H1 (cell line): ENCODE measurements around the gene PDE4B. TPM values are rescaled to one million over a fixed set of nuclear protein-coding genes. Genes with fewer than 3 reads are reported as not detected.

Source experiments
- CTCF ChIA-PET: fragments of 300-600 bp; sonication (Branson Sonifier 250); formaldehyde crosslinking; loops from one replicate; lab custom pipeline; 2021; ENCODE audit not compliant: partially characterized antibody; lab: Charles Lee
- POLR2A ChIA-PET: fragments of 300-600 bp; sonication (Branson Sonifier 250); formaldehyde crosslinking; loops from one replicate; lab custom pipeline; 2021; ENCODE audit warnings: inconsistent platforms; ENCODE audit not compliant: partially characterized antibody; lab: Charles Lee
- DNase-seq, 2 experiments: peaks; one replicate each; pipeline versions ENCODE4 v3.0.0 to v3.0.0-alpha.2; 2010 to 2022; ENCODE audit warnings: low spot score in 2 of 2, low read depth in 1 of 2, mixed read lengths in 1 of 2
- FAIRE-seq: peaks from 2 replicates; lab custom pipeline; 2011; peaks lifted over from hg19 to GRCh38; lab: Jason Lieb, UNC
- H2AFZ ChIP-seq: 2 replicates; pipeline ENCODE4 v1.8.1; 2012; ENCODE audit warnings: low read length, inconsistent platforms
- H2AK5ac ChIP-seq: 2 replicates; pipeline ENCODE4 v1.6.1; 2013; ENCODE audit warnings: low read depth, low read length
- H2BK120ac ChIP-seq: replicated peaks from 2 replicates; pipeline ENCODE3; 2013; ENCODE audit warnings: low read depth, low read length, inconsistent platforms
- H2BK12ac ChIP-seq: 2 replicates; pipeline ENCODE4 v1.6.1; 2013; ENCODE audit warnings: low read depth, low read length
- H2BK15ac ChIP-seq: 2 replicates; pipeline ENCODE4 v1.6.1; 2013; ENCODE audit warnings: low read length
- H2BK20ac ChIP-seq: 2 replicates; pipeline ENCODE4 v1.6.1; 2013; ENCODE audit warnings: low read length
- H2BK5ac ChIP-seq: 2 replicates; pipeline ENCODE4 v1.6.1; 2013; ENCODE audit warnings: low read depth, low read length
- H3K14ac ChIP-seq: 2 replicates; pipeline ENCODE4 v1.6.1; 2013; ENCODE audit warnings: inconsistent platforms; ENCODE audit not compliant: insufficient read length
- H3K18ac ChIP-seq: 2 replicates; pipeline ENCODE4 v1.6.1; 2013; ENCODE audit warnings: low read length; ENCODE audit errors: extremely low read depth
- H3K23ac ChIP-seq: 2 replicates; pipeline ENCODE4 v1.6.1; 2013; ENCODE audit warnings: inconsistent platforms; ENCODE audit not compliant: insufficient read length
- H3K23me2 ChIP-seq: 2 replicates; pipeline ENCODE4 v1.6.1; 2013; ENCODE audit warnings: low read depth, low read length
- H3K27ac ChIP-seq: 2 replicates; pipeline ENCODE4 v1.6.1; 2011; ENCODE audit warnings: low read depth, low read length, inconsistent platforms
- H3K27me3 ChIP-seq, 4 experiments: replicated peaks in 1 of 4; 1 replicate in 1 of 4; 2 replicates in 3 of 4; pipeline versions ENCODE4 v1.6.1 to v1.8.1; 2011 to 2013; ENCODE audit warnings: low read length in 3 of 4, mild to moderate bottlenecking in 3 of 4, inconsistent platforms in 2 of 4, mixed read lengths in 2 of 4, moderate library complexity in 1 of 4; ENCODE audit not compliant: control insufficient read depth in 3 of 4, insufficient read depth in 3 of 4; ENCODE audit errors: extremely low read depth in 1 of 4
- H3K36me3 ChIP-seq, 4 experiments: 2 replicates each; pipeline versions ENCODE4 v1.6.1 to v1.8.1; 2011 to 2013; ENCODE audit warnings: mild to moderate bottlenecking in 4 of 4, low read length in 3 of 4, moderate library complexity in 2 of 4, control low read depth in 1 of 4, inconsistent platforms in 1 of 4; ENCODE audit not compliant: insufficient read depth in 4 of 4, control insufficient read depth in 2 of 4
- H3K4ac ChIP-seq: replicated peaks from 2 replicates; pipeline ENCODE3; 2013; ENCODE audit warnings: low read length, low read depth, mixed read lengths, inconsistent platforms; ENCODE audit not compliant: insufficient read length
- H3K4me1 ChIP-seq, 4 experiments: replicated peaks in 1 of 4; 1 replicate in 1 of 4; 2 replicates in 3 of 4; pipeline versions ENCODE4 v1.6.1 to v1.8.1; 2011 to 2013; ENCODE audit warnings: low read length in 3 of 4, inconsistent platforms in 2 of 4, mixed read lengths in 1 of 4; ENCODE audit not compliant: insufficient read depth in 4 of 4, control insufficient read depth in 3 of 4
- H3K4me2 ChIP-seq, 2 experiments: 2 replicates each; pipeline versions ENCODE4 v1.6.1 to v1.8.1; 2011 to 2013; ENCODE audit warnings: low read depth in 2 of 2, low read length in 2 of 2, control low read depth in 1 of 2, inconsistent platforms in 1 of 2, mild to moderate bottlenecking in 1 of 2; ENCODE audit not compliant: insufficient read depth in 1 of 2
- H3K4me3 ChIP-seq, 4 experiments: fragments of 200-600, 300-600 bp in 1 of 4; sonication (generic), shearing (Covaris generic), sonication (Bioruptor Twin) in 1 of 4; 2 replicates each; pipeline versions ENCODE4 v1.5.1 to v1.8.1; 2011 to 2016; ENCODE audit warnings: low read length in 4 of 4, low read depth in 3 of 4, control low read depth in 2 of 4, inconsistent platforms in 2 of 4, mild to moderate bottlenecking in 2 of 4, mixed read lengths in 1 of 4, moderate library complexity in 1 of 4; ENCODE audit not compliant: insufficient read depth in 2 of 4; ENCODE audit errors: extremely low read depth in 1 of 4
- H3K56ac ChIP-seq: replicated peaks from 2 replicates; pipeline ENCODE3; 2013; ENCODE audit warnings: low read depth, mild to moderate bottlenecking, mixed read lengths, low read length, inconsistent platforms; ENCODE audit not compliant: insufficient read length
- H3K79me1 ChIP-seq: 2 replicates; pipeline ENCODE4 v1.6.1; 2013; ENCODE audit warnings: low read depth, low read length, control low read depth
- H3K79me2 ChIP-seq, 2 experiments: 2 replicates each; pipeline versions ENCODE4 v1.6.1 to v1.8.1; 2012 to 2013; ENCODE audit warnings: low read length in 2 of 2, mild to moderate bottlenecking in 2 of 2, inconsistent platforms in 1 of 2; ENCODE audit not compliant: insufficient read depth in 2 of 2, control insufficient read depth in 1 of 2
- H3K9ac ChIP-seq, 4 experiments: replicated peaks in 1 of 4; 1 replicate in 1 of 4; 2 replicates in 3 of 4; pipeline versions ENCODE4 v1.6.1 to v1.8.1; 2011 to 2013; ENCODE audit warnings: low read depth in 3 of 4, low read length in 3 of 4, control low read depth in 2 of 4, mild to moderate bottlenecking in 2 of 4, moderate library complexity in 2 of 4, inconsistent platforms in 1 of 4; ENCODE audit errors: extremely low read depth in 1 of 4
- H3K9me3 ChIP-seq, 2 experiments: 2 replicates each; pipeline versions ENCODE4 v1.6.1 to v1.8.1; 2012 to 2013; ENCODE audit warnings: mild to moderate bottlenecking in 2 of 2, moderate library complexity in 2 of 2, control low read depth in 1 of 2, inconsistent platforms in 1 of 2, low read depth in 1 of 2, low read length in 1 of 2, mixed read lengths in 1 of 2; ENCODE audit not compliant: insufficient read depth in 2 of 2
- H4K20me1 ChIP-seq, 2 experiments: replicated peaks in 1 of 2; 2 replicates each; pipeline versions ENCODE3 to v1.8.1; 2011 to 2013; ENCODE audit warnings: inconsistent platforms in 2 of 2, low read length in 2 of 2, mild to moderate bottlenecking in 1 of 2; ENCODE audit not compliant: insufficient read depth in 2 of 2, control insufficient read depth in 1 of 2
- H4K5ac ChIP-seq: 2 replicates; pipeline ENCODE4 v1.6.1; 2013; ENCODE audit warnings: low read length, low read depth, mixed read lengths, inconsistent platforms; ENCODE audit not compliant: insufficient read length
- H4K8ac ChIP-seq: 2 replicates; pipeline ENCODE4 v1.8.0; 2013; ENCODE audit warnings: mild to moderate bottlenecking, moderate library complexity, low read length, inconsistent platforms; ENCODE audit not compliant: insufficient read depth; ENCODE audit errors: extremely low read depth
- H4K91ac ChIP-seq: replicated peaks from 2 replicates; pipeline ENCODE3; 2013; ENCODE audit warnings: low read length, mixed read lengths, inconsistent platforms; ENCODE audit not compliant: insufficient read length
- CHD1 ChIP-seq: IDR thresholded peaks from 2 replicates; pipeline ENCODE4 v1.6.1; 2012; ENCODE audit warnings: low read depth, low read length, improper control_type of control experiment
- GABPA ChIP-seq: IDR thresholded peaks from 2 replicates; pipeline ENCODE4 v1.6.1; 2011; ENCODE audit warnings: mild to moderate bottlenecking, low read length, moderate library complexity, borderline replicate concordance; ENCODE audit not compliant: insufficient read depth
- KDM1A ChIP-seq: fragments of 200-600, 300-600 bp; sonication (generic); IDR thresholded peaks from 2 replicates; pipeline ENCODE4 v1.7.1; 2016; ENCODE audit warnings: mild to moderate bottlenecking, low read length, borderline replicate concordance
- RFX5 ChIP-seq: IDR thresholded peaks from 2 replicates; pipeline ENCODE4 v1.6.1; 2011; ENCODE audit warnings: low read depth, low read length, improper control_type of control experiment, borderline replicate concordance
- SAP30 ChIP-seq: fragments of 300-600 bp; sonication (generic); IDR thresholded peaks from 2 replicates; pipeline ENCODE4 v1.7.1; 2012; ENCODE audit warnings: low read length, moderate library complexity, mild to moderate bottlenecking, inconsistent platforms; ENCODE audit not compliant: insufficient read depth, insufficient replicate concordance
- SIRT6 ChIP-seq: IDR thresholded peaks from one replicate; pipeline ENCODE4 v1.7.1; 2012; ENCODE audit warnings: low read length, inconsistent platforms
- ZNF274 ChIP-seq: IDR thresholded peaks from 2 replicates; pipeline ENCODE4 v1.7.0; 2012; ENCODE audit warnings: low read length, borderline replicate concordance; ENCODE audit errors: extremely low read depth
- WGBS, 2 experiments: shearing (Covaris generic) in 1 of 2; methylation state at CpG; one replicate each; pipeline versions ENCODE4 v1.1.6 to v1.1.7; 2013 to 2015; ENCODE audit warnings: low lambda C conversion rate in 2 of 2, mixed read lengths in 2 of 2, inconsistent platforms in 1 of 2, low coverage in 1 of 2, missing lambda C conversion rate in 1 of 2; ENCODE audit not compliant: insufficient replicate concordance in 2 of 2, insufficient coverage in 1 of 2, insufficient read length in 1 of 2; ENCODE audit errors: extremely low coverage in 1 of 2, missing lambda C conversion rate in 1 of 2; 5-methylcytosine and 5-hydroxymethylcytosine counted together
- polyA plus RNA-seq, 7 experiments: library from polyadenylated mRNA; depleted of rRNA in 3 of 7; stranded (reverse) in 5 of 7; unstranded in 2 of 7; fragments of >200 nt in 5 of 7; fragments of 200-250 nt in 2 of 7; gene quantifications; 1 replicate in 5 of 7; 2 replicates in 1 of 7; 4 replicates in 1 of 7; pipeline versions ENCODE4 v1.2.1 to v1.2.3, GENCODE V29; 2011 to 2013; ENCODE audit warnings: missing spikeins in 2 of 7, mixed read lengths in 2 of 7
- total RNA-seq: library from RNA; stranded (reverse); fragmentation: NEBNext Ultra II Directional; extraction: Animal tissue kit (Norgen Biotek cat#: 25700); gene quantifications from 2 replicates; pipeline ENCODE4 v1.2.1, GENCODE V29; 2021
- TF ChIP-seq, protein P1 (sequence below), 3 experiments: IDR thresholded peaks; 1 replicate in 2 of 3; 2 replicates in 1 of 3; pipeline versions ENCODE4 v1.5.1 to v1.6.1; 2011; ENCODE audit warnings: low read length in 3 of 3, mild to moderate bottlenecking in 3 of 3, inconsistent platforms in 2 of 3, low read depth in 1 of 3, moderate library complexity in 1 of 3; ENCODE audit not compliant: insufficient read depth in 1 of 3; ENCODE audit errors: control extremely low read depth in 1 of 3

The PDE4B gene
- total and polyA plus RNA-seq, 2 of the 8 experiments (the other 6 are each of a cell fraction or from before 2014, with no cell fraction given) = 5.0 to 15.1 TPM

- Histone ChIP-seq H3K79me2 (peaks cover 0 to 74% of the 10 kb centered on the region in 2 experiments; a peak in 3 of 4 replicates), H2AFZ (no peak overlapping the region)
- POLR2A ChIA-PET = interaction anchor here (1.1 to 1.4 kb wide), 2 partner anchors 10 to 11 kb away, joined by 4 to 5 read pairs; no protein-coding TSS in a partner anchor
- TF ChIP-seq, protein P1, sequence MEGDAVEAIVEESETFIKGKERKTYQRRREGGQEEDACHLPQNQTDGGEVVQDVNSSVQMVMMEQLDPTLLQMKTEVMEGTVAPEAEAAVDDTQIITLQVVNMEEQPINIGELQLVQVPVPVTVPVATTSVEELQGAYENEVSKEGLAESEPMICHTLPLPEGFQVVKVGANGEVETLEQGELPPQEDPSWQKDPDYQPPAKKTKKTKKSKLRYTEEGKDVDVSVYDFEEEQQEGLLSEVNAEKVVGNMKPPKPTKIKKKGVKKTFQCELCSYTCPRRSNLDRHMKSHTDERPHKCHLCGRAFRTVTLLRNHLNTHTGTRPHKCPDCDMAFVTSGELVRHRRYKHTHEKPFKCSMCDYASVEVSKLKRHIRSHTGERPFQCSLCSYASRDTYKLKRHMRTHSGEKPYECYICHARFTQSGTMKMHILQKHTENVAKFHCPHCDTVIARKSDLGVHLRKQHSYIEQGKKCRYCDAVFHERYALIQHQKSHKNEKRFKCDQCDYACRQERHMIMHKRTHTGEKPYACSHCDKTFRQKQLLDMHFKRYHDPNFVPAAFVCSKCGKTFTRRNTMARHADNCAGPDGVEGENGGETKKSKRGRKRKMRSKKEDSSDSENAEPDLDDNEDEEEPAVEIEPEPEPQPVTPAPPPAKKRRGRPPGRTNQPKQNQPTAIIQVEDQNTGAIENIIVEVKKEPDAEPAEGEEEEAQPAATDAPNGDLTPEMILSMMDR (IDR thresholded peaks at IDR 0.05; ENCODE audit: control extremely low read depth in 1 of 3, insufficient read depth in 1 of 3, low read depth in 1 of 3, low read length in 3 of 3) = no peak
- TF ChIP-seq CHD1 (no peak), RFX5 (no peak), KDM1A (no peak), SIRT6 (no peak), ZNF274 (no peak), GABPA (no peak), SAP30 (no peak)
Observed at GRCh38 chr1:66342707-66343106, 550.0 kb downstream of the PDE4B start.

More at GRCh38 chr1:66342707-66343106, 550.0 kb downstream of the PDE4B start:
- Histone ChIP-seq H3K4me2 (no peak overlapping the region), H2BK20ac (no peak overlapping the region), H2AK5ac (no peak overlapping the region; the same call in 1 of the 2 replicates), H2BK15ac (no peak overlapping the region), H3K27ac (no peak overlapping the region), H3K9ac (no peak overlapping the region), H4K91ac (no peak overlapping the region), H3K4me3 (no peak overlapping the region), H3K79me1 (no peaks in the 10 kb centered on the region), H3K23me2 (no peaks in the 10 kb centered on the region), H3K18ac (no peak overlapping the region), H3K9me3 (no peaks in the 10 kb centered on the region), H3K4ac (no peak overlapping the region), H3K56ac (no peak overlapping the region), H4K5ac (no peak overlapping the region), H3K36me3 (no peaks in the 10 kb centered on the region), H4K8ac (no peak overlapping the region; the same call in 1 of the 2 replicates), H3K14ac (no peak overlapping the region), H3K4me1 (peaks cover 0 to 5% (median 1%) of the 10 kb centered on the region in 4 experiments; a peak in 3 of 7 replicates), H2BK12ac (no peak overlapping the region), H4K20me1 (no peaks in the 10 kb centered on the region), H2BK5ac (no peak overlapping the region), H3K27me3 (no peaks in the 10 kb centered on the region), H3K23ac (no peak overlapping the region), H2BK120ac (no peak overlapping the region)
- CTCF ChIA-PET = interaction anchor here (0.8 to 2.2 kb wide), 3 partner anchors 11 to 102 kb away, joined by 3 to 10 read pairs (median 5); no protein-coding TSS in a partner anchor
- no peak for DNase-seq
- FAIRE-seq = no peak
- WGBS, 2 experiments = 88% methylated on average over 7 of the region's 7 CpGs; no CpG with 5 or more reads in 1 of the 2 experiments
